ENCODE results near the gene RRM1. TPM values are rescaled to one million over a fixed set of nuclear protein-coding genes. Genes with fewer than 3 reads are reported as not detected.

Gene RRM1
- total RNA-seq, 1 donor from 2014 or later = 50.8 TPM

- Histone ChIP-seq H3K27ac (no peak overlapping the region), H3K9me3 (no peaks in the 10 kb centered on the region), H3K36me3 (no peaks in the 10 kb centered on the region), H3K27me3 (no peaks in the 10 kb centered on the region), H3K4me3 (no peak overlapping the region), H3K4me1 (peaks cover 14% of the 10 kb centered on the region)
- DNase-seq (ENCODE audit: extremely low spot score in 2 of 2) = no peak
- intact Hi-C loops (cut with DNase I) = no loop called here
- TF ChIP-seq, protein P1, sequence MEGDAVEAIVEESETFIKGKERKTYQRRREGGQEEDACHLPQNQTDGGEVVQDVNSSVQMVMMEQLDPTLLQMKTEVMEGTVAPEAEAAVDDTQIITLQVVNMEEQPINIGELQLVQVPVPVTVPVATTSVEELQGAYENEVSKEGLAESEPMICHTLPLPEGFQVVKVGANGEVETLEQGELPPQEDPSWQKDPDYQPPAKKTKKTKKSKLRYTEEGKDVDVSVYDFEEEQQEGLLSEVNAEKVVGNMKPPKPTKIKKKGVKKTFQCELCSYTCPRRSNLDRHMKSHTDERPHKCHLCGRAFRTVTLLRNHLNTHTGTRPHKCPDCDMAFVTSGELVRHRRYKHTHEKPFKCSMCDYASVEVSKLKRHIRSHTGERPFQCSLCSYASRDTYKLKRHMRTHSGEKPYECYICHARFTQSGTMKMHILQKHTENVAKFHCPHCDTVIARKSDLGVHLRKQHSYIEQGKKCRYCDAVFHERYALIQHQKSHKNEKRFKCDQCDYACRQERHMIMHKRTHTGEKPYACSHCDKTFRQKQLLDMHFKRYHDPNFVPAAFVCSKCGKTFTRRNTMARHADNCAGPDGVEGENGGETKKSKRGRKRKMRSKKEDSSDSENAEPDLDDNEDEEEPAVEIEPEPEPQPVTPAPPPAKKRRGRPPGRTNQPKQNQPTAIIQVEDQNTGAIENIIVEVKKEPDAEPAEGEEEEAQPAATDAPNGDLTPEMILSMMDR (IDR thresholded peaks at IDR 0.05) = no peak
- no peak for TF ChIP-seq POLR2AphosphoS5 (IDR thresholded peaks at IDR 0.05; ENCODE audit: insufficient read depth in 1 of 2, low read depth in 1 of 2)
- TF ChIP-seq POLR2A (IDR thresholded peaks at IDR 0.05) = no peak
Observed at GRCh38 chr11:4183410-4184057, 88.9 kb downstream of the RRM1 start.

DNA sequence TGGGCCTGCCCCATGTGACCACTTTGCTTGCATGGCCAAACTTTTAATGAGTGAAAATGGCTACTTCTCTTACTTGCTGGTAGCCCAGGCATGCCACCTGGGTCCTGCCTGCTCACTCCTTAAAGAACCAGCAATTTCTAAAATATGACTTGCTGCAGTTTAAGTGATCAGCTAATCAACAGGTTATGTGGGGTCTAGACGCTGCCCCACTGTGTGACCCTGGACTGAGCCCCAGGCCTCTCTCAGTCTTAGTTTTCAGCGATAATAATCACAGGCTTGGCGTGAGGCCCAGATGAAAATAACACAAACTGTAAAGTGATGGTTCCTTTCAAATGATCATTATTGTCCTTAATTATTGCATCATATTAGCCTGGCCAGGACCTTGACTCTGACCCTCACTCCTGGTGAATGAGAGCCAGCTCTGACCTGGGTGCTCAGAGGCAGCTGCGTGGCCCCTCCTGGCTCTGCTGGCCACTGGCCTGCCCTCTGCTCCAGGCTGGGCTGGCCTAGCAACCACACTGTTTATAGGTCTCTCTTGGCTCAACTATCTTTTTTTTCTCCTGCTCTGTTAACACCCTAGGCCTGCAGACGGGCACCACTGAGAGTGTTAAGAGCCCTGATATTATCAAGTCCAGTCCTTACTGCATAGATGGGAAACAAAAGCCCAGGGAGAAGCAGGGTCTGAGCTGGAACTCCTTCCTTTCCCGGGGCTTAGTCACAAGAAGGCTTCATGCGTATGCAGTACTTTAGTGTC lies 89.7 kb downstream of the RRM1 start:
- Histone ChIP-seq H3K36me3 (no peaks in the 10 kb centered on the region), H3K9me3 (no peaks in the 10 kb centered on the region), H3K27me3 (no peaks in the 10 kb centered on the region), H3K4me1 (peaks cover 14% of the 10 kb centered on the region), H3K27ac (no peak overlapping the region), H3K4me3 (no peak overlapping the region)
- peak in 1 of 2 donors; percentile 84 for DNase-seq (ENCODE audit: extremely low spot score in 2 of 2)
- TF ChIP-seq, protein P1 (IDR thresholded peaks at IDR 0.05) = no peak
- TF ChIP-seq POLR2AphosphoS5 (IDR thresholded peaks at IDR 0.05; ENCODE audit: insufficient read depth in 1 of 2, low read depth in 1 of 2) (no peak), POLR2A (IDR thresholded peaks at IDR 0.05) (no peak)
- intact Hi-C loops (cut with DNase I) = no loop called here

- Histone ChIP-seq H3K27me3 (no peaks in the 10 kb centered on the region), H3K4me3 (no peak overlapping the region), H3K36me3 (no peaks in the 10 kb centered on the region), H3K4me1 (peaks cover 14% of the 10 kb centered on the region), H3K9me3 (no peaks in the 10 kb centered on the region), H3K27ac (no peak overlapping the region)
- TF ChIP-seq, protein P1 (IDR thresholded peaks at IDR 0.05) = no peak
- no peak for TF ChIP-seq POLR2AphosphoS5 (IDR thresholded peaks at IDR 0.05; ENCODE audit: insufficient read depth in 1 of 2, low read depth in 1 of 2)
- TF ChIP-seq POLR2A (IDR thresholded peaks at IDR 0.05) = no peak
- intact Hi-C loops (cut with DNase I) = no loop called here
- no peak for DNase-seq (ENCODE audit: extremely low spot score in 2 of 2)
Observed at GRCh38 chr11:4185561-4185960, 91.0 kb downstream of the RRM1 start.

DNA sequence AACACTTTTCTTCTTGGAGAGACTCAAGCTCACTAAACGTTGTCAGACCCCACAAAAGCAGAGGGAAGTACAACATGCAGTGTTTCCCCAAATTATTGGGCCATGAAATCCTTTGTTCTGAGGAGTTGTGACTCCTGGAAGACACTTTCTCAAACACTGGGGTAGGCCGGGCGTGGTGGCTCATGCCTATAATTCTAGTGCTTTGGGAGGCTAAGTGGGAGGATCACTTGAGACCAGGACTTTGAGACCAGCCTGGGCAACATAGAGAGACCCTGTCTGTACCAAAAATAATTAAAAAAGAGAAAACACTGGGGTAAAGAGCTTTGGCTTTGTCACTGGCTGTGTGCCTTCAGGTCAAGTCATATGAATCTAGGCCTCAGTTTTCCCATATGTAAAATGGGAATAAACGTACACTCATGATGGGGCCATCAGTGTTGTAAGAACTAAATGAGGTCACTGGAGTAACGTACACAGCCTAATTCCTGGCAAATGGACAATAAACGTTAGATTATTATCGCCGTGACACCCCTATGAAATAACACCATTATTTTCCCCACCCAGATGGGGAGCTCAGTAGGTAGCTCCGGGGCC lies 92.0 kb downstream of the RRM1 start:
- DNase-seq (ENCODE audit: extremely low spot score in 2 of 2) = no peak
- H3K4me3 ChIP-seq = peak overlapping the region; percentile 56 to 65
- intact Hi-C loops (cut with DNase I) = no loop called here
- H3K36me3 ChIP-seq = no peaks in the 10 kb centered on the region
- no peak overlapping the region for H3K27ac ChIP-seq
- TF ChIP-seq, protein P1 (IDR thresholded peaks at IDR 0.05) = no peak
- TF ChIP-seq POLR2A (IDR thresholded peaks at IDR 0.05) (no peak), POLR2AphosphoS5 (IDR thresholded peaks at IDR 0.05; ENCODE audit: insufficient read depth in 1 of 2, low read depth in 1 of 2) (no peak)
- no peaks in the 10 kb centered on the region for H3K9me3 ChIP-seq
- H3K4me1 ChIP-seq = peaks cover 14% of the 10 kb centered on the region
- H3K27me3 ChIP-seq = no peaks in the 10 kb centered on the region
